Measurements from ENCODE around the gene C2CD2.

The C2CD2 gene

GRCh38 chr21:41916888-41917433 lies 36.9 kb downstream of the C2CD2 start:
- H3K27ac Mint-ChIP-seq, result no peak overlapping the region
- intact Hi-C loops (cut with micrococcal nuclease), result no loop called here
- peaks cover 17% of the 10 kb centered on the region for H3K4me1 Mint-ChIP-seq (ENCODE audit: low read depth)
- H3K4me3 Mint-ChIP-seq, result no peak overlapping the region
- H3K36me3 Mint-ChIP-seq (ENCODE audit: low read depth), result peaks cover 87% of the 10 kb centered on the region
- no peaks in the 10 kb centered on the region for H3K27me3 Mint-ChIP-seq
- no peaks in the 10 kb centered on the region for H3K9me3 Mint-ChIP-seq

- Mint-ChIP-seq H3K4me3 (no peak overlapping the region), H3K27ac (no peak overlapping the region), H3K27me3 (no peaks in the 10 kb centered on the region), H3K36me3 (ENCODE audit: low read depth) (peaks cover 100% of the 10 kb centered on the region), H3K9me3 (no peaks in the 10 kb centered on the region), H3K4me1 (ENCODE audit: low read depth) (peaks cover under 1% of the 10 kb centered on the region)
- intact Hi-C loops (cut with micrococcal nuclease), result no loop called here
Measured at GRCh38 chr21:41914965-41915364, 38.9 kb downstream of the C2CD2 start.

GRCh38 chr21:41914358-41914757 lies 39.5 kb downstream of the C2CD2 start:
- intact Hi-C loops (cut with micrococcal nuclease), result no loop called here
- Mint-ChIP-seq H3K27ac (no peak overlapping the region), H3K36me3 (ENCODE audit: low read depth) (peaks cover 100% of the 10 kb centered on the region), H3K4me1 (ENCODE audit: low read depth) (no peaks in the 10 kb centered on the region), H3K27me3 (no peaks in the 10 kb centered on the region), H3K9me3 (no peaks in the 10 kb centered on the region), H3K4me3 (no peak overlapping the region)

GRCh38 chr21:41913230-41913629 lies 40.6 kb downstream of the C2CD2 start:
- H3K4me3 Mint-ChIP-seq, result no peak overlapping the region
- H3K27me3 Mint-ChIP-seq, result no peaks in the 10 kb centered on the region

GRCh38 chr21:41908829-41909228 lies 45.0 kb downstream of the C2CD2 start:
- Mint-ChIP-seq H3K36me3 (ENCODE audit: low read depth) (peaks cover 100% of the 10 kb centered on the region), H3K9me3 (no peaks in the 10 kb centered on the region)
- intact Hi-C loops (cut with micrococcal nuclease), result no loop called here

More at GRCh38 chr21:41913230-41913629, 40.6 kb downstream of the C2CD2 start:
- intact Hi-C loops (cut with micrococcal nuclease), result no loop called here
- no peaks in the 10 kb centered on the region for H3K9me3 Mint-ChIP-seq
- no peaks in the 10 kb centered on the region for H3K4me1 Mint-ChIP-seq (ENCODE audit: low read depth)
- H3K36me3 Mint-ChIP-seq (ENCODE audit: low read depth), result peaks cover 100% of the 10 kb centered on the region
- no peak overlapping the region for H3K27ac Mint-ChIP-seq

GRCh38 chr21:41907496-41908258 lies 46.1 kb downstream of the C2CD2 start:
- Mint-ChIP-seq H3K4me3 (no peak overlapping the region), H3K27ac (no peak overlapping the region), H3K4me1 (ENCODE audit: low read depth) (no peaks in the 10 kb centered on the region), H3K36me3 (ENCODE audit: low read depth) (peaks cover 100% of the 10 kb centered on the region), H3K27me3 (no peaks in the 10 kb centered on the region), H3K9me3 (no peaks in the 10 kb centered on the region)
- intact Hi-C loops (cut with micrococcal nuclease), result no loop called here

More at GRCh38 chr21:41908829-41909228, 45.0 kb downstream of the C2CD2 start:
- Mint-ChIP-seq H3K4me1 (ENCODE audit: low read depth) (no peaks in the 10 kb centered on the region), H3K4me3 (no peak overlapping the region), H3K27ac (no peak overlapping the region), H3K27me3 (no peaks in the 10 kb centered on the region)

- Mint-ChIP-seq H3K27me3 (no peaks in the 10 kb centered on the region), H3K4me1 (ENCODE audit: low read depth) (no peaks in the 10 kb centered on the region), H3K9me3 (no peaks in the 10 kb centered on the region), H3K36me3 (ENCODE audit: low read depth) (peaks cover 100% of the 10 kb centered on the region), H3K4me3 (no peak overlapping the region), H3K27ac (no peak overlapping the region)
- intact Hi-C loops (cut with micrococcal nuclease), result no loop called here
Measured at GRCh38 chr21:41906770-41907169, 47.0 kb downstream of the C2CD2 start.

GRCh38 chr21:41903559-41904351 lies 50.1 kb downstream of the C2CD2 start:
- Mint-ChIP-seq H3K9me3 (no peaks in the 10 kb centered on the region), H3K27ac (no peak overlapping the region), H3K4me1 (ENCODE audit: low read depth) (peaks cover 6% of the 10 kb centered on the region), H3K4me3 (no peak overlapping the region), H3K36me3 (ENCODE audit: low read depth) (peaks cover 100% of the 10 kb centered on the region), H3K27me3 (no peaks in the 10 kb centered on the region)
- intact Hi-C loops (cut with micrococcal nuclease), result no loop called here

GRCh38 chr21:41902946-41903345 lies 50.9 kb downstream of the C2CD2 start:
- no peak overlapping the region for H3K4me3 Mint-ChIP-seq
- peaks cover 6% of the 10 kb centered on the region for H3K4me1 Mint-ChIP-seq (ENCODE audit: low read depth)
- H3K36me3 Mint-ChIP-seq (ENCODE audit: low read depth), result peaks cover 100% of the 10 kb centered on the region
- no peaks in the 10 kb centered on the region for H3K27me3 Mint-ChIP-seq
- intact Hi-C loops (cut with micrococcal nuclease), result no loop called here
- H3K9me3 Mint-ChIP-seq, result no peaks in the 10 kb centered on the region
- no peak overlapping the region for H3K27ac Mint-ChIP-seq

GRCh38 chr21:41901782-41902181 lies 52.0 kb downstream of the C2CD2 start:
- H3K4me1 Mint-ChIP-seq (ENCODE audit: low read depth), result peaks cover 10% of the 10 kb centered on the region
- no peaks in the 10 kb centered on the region for H3K9me3 Mint-ChIP-seq
- H3K27ac Mint-ChIP-seq, result no peak overlapping the region
- peaks cover 100% of the 10 kb centered on the region for H3K36me3 Mint-ChIP-seq (ENCODE audit: low read depth)
- intact Hi-C loops (cut with micrococcal nuclease), result no loop called here
- H3K4me3 Mint-ChIP-seq, result no peak overlapping the region
- H3K27me3 Mint-ChIP-seq, result peaks cover 3% of the 10 kb centered on the region

- H3K36me3 Mint-ChIP-seq (ENCODE audit: low read depth), result peaks cover 98% of the 10 kb centered on the region
- peaks cover 3% of the 10 kb centered on the region for H3K27me3 Mint-ChIP-seq
- no peak overlapping the region for H3K4me3 Mint-ChIP-seq
- no peaks in the 10 kb centered on the region for H3K9me3 Mint-ChIP-seq
- intact Hi-C loops (cut with micrococcal nuclease), result no loop called here
- peaks cover 11% of the 10 kb centered on the region for H3K4me1 Mint-ChIP-seq (ENCODE audit: low read depth)
- H3K27ac Mint-ChIP-seq, result no peak overlapping the region
Measured at GRCh38 chr21:41901099-41901498, 52.7 kb downstream of the C2CD2 start.

- Mint-ChIP-seq H3K27ac (no peak overlapping the region), H3K27me3 (peaks cover 3% of the 10 kb centered on the region)
Measured at GRCh38 chr21:41900401-41900800, 53.4 kb downstream of the C2CD2 start.

GRCh38 chr21:41899426-41900202 lies 54.2 kb downstream of the C2CD2 start:
- Mint-ChIP-seq H3K27me3 (peaks cover 3% of the 10 kb centered on the region), H3K4me3 (no peak overlapping the region)
- intact Hi-C loops (cut with micrococcal nuclease), result no loop called here

More at GRCh38 chr21:41900401-41900800, 53.4 kb downstream of the C2CD2 start:
- H3K4me3 Mint-ChIP-seq, result no peak overlapping the region
- peaks cover 15% of the 10 kb centered on the region for H3K4me1 Mint-ChIP-seq (ENCODE audit: low read depth)
- no peaks in the 10 kb centered on the region for H3K9me3 Mint-ChIP-seq
- intact Hi-C loops (cut with micrococcal nuclease), result no loop called here
- H3K36me3 Mint-ChIP-seq (ENCODE audit: low read depth), result peaks cover 97% of the 10 kb centered on the region

More at GRCh38 chr21:41899426-41900202, 54.2 kb downstream of the C2CD2 start:
- Mint-ChIP-seq H3K9me3 (no peaks in the 10 kb centered on the region), H3K36me3 (ENCODE audit: low read depth) (peaks cover 96% of the 10 kb centered on the region), H3K4me1 (ENCODE audit: low read depth) (peaks cover 15% of the 10 kb centered on the region), H3K27ac (no peak overlapping the region)
